Activated CD8-positive, alpha-beta memory T cell treated with anti-CD3 and anti-CD28 coated beads for 1 hour (primary cell): ENCODE data around the gene LRRC10B.

Experiments used
- DNase-seq, 2 donors: peaks; one replicate each; pipeline ENCODE4 v3.0.0-alpha.2; 2020; ENCODE audit warnings: low read depth in 1 of 2; ENCODE audit errors: extremely low read depth in 1 of 2

Gene LRRC10B

DNA sequence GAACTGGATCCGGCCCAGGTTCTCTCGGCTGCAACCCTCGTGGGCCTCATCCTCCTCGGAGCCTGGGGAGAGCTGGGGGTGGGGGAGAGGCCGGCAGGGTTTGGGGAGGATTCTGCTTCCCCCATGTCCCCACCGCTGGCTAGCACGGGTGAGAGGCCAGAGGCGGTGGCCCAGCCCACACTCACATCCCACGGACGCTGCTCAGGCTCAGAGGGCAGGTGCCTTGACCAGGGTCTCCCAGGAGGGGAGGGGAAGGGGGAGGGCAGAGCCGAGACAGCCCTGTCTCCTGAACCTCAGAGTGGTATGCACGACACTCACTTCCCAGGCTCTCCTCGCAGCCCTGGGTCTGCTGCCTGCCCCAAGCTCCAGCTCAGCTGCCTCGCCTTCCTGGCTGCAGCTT, 19.6 kb downstream of the LRRC10B start:
- DNase-seq: no peak

- DNase-seq: no peak
These were observed 21.1 kb downstream of the LRRC10B start for GRCh38 chr11:61529537-61530225.

GRCh38 chr11:61531044-61531443, 22.5 kb downstream of the LRRC10B start:
- no peak for DNase-seq

DNA sequence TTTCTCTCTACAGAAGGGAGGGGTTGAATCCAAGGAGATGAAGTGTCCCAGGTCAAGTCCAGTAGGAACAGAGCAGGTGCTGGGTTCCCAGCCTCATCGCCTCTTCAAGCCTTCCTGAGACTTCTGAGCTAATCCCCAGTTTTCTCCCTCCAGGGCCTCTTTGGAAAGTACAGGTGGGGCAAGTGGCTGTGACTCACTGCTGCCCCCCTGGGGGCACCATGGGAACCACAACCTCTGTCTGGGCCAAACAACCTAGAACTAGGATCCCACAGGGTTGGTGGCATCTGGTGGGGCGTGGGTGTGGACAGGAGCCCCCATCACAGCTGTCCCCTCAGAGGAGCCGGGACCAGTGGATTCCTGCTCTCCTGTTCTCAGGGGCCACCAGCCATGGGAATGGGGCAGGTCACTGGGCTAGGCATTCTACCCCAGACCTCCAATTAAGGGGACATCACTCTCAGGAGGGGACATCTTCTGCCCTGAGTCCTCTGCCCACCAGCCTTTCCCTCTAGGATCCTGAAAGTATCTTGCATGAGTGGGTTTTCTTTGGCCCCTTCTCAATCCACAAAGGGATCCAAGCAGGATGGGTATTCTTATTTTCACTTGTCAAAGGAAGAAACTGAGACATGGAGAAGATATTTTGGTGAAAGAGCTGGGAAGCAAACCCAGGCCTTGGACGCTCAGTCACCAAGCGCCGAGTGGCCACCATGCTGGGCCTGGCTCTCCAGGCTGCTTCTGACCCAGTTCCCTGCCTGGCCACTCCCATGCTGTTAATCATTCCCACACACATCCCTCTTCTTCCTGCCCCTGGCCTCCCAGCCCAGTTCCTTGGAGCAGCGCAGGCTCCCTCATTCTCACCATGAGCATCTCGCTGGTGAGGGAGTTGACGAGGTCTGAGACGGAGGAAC, 23.8 kb downstream of the LRRC10B start:
- peak in 1 of 2 donors; percentile 22 for DNase-seq

DNA sequence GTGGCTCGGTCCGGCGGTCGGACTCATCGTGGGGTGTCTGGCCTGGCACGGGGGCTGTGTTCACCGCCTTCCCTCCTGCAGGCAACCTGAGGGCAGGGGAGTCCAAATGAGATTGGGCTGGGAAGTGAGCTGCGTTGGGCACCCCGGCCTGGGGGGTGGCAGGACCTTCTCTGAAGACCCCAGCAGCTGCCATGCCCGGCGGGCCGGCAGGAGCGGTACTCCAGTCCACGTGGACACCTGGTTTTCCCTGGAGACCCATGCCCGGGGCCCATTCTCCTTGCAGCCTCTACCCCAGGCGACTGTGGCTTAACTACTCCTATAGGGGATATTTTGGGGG, 24.5 kb downstream of the LRRC10B start:
- DNase-seq: no peak

DNA sequence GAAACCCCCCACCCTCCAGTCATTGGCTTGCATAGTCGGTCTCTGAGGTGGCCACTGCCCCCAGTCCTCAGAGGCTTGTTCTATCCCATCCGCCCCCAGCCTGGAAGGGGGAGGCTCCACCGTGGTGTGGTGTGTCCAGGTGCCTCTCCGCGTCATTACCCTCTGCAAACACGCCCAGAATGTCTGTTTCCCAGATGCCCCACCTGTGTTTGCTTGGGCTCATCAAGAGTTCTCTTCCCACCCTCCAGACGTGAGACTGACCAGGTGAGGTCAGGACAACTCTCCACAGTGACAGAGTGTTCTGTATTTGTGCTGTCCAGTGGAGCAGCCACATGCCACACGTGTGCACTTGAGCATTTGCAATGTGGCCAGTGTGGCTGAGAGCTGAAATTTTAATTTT, 24.9 kb downstream of the LRRC10B start:
- DNase-seq: no peak

DNA sequence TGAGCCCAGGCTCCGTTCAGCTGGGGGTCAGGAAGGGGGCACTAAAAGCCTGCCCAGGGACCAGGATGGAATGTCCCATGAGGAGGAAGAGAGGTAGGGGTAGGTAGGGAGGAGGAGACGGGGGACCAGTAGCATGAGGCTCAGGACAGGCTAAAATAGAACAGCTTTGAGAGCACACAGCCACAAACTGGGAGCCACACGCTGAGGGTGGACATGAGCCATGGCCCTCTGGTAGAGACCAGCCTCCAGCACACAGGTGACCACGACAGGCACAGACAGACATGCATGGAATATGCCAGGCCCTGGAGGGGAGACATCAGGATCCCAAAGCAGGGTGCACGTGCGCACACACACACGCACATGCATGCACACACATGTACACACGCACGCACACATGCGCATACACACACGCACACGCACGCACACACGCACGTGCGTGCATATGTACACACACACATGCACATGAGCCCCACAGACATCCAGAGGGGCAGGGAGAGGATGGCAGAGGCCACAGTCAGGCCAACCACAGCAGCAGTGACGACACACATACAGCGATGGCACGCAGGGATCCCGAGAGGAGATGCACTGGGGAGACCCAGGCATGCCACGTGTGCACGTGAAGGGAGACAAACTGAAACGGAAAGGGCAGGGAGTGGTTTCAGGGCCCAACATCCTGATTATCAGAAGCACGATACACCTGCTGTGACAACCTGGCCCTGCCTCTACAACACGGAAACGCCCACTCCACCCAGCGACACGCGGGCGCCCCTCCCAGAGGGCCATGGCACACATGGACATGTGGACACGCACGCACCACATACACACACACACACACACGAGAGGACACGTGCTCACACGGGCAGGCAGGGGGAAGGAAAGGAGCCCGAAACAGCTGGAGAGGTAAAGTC, 25.7 kb downstream of the LRRC10B start:
- DNase-seq: no peak

- DNase-seq: no peak
These were observed 26.6 kb downstream of the LRRC10B start for GRCh38 chr11:61534933-61535839.

DNA sequence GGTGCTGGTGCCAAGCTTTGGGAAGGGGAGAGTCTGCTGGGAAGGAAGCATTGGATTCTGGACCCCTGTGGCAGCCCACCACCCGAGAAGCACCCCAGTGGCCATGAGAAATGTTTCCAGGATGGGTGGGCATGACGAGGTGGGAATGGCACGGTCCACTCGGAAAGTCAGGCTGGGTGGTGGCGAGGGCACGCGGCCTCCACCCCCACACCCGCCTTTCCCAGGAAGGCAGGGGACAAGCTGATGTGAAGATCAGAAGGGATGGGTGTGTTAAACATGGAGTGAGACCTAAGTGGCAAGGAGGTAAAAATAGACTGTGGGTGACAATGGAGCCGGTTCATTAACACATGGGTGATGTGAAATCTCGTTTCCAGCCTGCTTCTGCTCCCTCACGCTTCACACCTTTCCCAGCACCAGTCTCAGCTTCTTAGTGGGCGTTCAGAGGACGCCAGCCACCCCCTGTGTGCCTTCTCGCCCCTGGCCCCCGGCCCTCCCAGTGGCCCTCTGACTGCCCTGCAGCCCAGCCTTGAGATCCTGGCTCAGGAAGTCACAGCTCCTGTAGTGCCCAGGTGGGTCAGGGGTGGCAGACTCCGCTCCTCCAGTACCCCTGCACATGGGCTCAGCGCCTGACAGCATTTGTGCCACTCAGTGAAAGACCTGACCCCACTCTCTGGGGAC, 27.6 kb downstream of the LRRC10B start:
- no peak for DNase-seq

- no peak for DNase-seq
These were observed 28.2 kb downstream of the LRRC10B start for GRCh38 chr11:61536676-61537270.

DNA sequence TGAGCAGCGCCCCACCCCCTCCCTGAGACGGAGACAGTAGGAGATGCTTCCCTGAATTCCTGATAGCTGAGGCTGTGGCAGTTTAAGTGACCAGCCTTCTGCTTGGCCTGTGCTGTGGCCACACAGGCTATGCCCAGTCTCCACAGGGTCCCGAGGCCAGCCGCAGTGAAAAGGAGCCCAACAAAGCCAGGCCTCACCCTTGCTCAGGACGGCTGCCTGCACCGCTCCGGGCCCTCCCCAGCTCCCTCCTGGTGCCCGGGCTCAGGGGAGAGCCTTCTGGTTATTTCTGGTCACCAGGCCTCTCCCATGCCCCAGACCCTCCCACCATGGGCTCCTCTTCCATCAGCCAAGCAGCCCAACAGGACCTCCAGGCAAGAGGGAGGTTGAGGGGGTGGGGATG, 28.8 kb downstream of the LRRC10B start:
- no peak for DNase-seq

DNA sequence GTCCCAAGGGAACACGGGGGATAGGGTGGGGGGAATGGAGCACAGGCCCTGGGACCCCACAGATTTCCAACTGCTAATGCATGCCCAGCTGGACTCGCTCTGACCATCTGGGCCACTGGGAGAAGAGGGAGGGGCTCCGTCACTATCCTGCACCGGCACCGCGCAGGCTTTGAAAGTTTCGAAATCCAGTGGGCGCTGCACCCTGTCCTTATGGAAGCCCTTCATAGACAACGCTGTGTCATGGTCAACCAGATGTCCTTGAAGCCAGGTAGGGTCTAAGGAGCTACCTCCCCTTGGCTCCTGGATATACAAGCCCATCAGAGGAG, 30.1 kb downstream of the LRRC10B start:
- DNase-seq: no peak

DNA sequence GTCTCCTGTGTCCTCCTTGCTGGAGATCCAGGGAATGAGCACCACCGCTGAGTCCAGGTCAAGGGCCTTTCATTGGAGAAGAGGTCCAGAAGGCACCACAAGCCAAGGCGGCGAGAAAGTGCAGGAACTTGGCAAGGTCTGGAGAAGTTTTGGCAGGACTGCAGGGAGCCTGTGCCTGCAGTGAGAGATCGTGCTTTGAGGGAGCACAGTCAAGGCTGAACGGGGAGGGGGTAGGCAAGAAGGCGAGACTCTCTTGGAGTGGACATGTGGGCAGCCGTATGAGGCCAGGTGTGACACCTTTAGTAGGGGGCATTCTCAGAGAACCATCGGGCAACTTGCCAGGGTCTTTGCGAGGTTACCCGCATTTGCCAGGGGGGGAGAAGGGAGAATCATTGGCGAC, 30.5 kb downstream of the LRRC10B start:
- DNase-seq: no peak

DNA sequence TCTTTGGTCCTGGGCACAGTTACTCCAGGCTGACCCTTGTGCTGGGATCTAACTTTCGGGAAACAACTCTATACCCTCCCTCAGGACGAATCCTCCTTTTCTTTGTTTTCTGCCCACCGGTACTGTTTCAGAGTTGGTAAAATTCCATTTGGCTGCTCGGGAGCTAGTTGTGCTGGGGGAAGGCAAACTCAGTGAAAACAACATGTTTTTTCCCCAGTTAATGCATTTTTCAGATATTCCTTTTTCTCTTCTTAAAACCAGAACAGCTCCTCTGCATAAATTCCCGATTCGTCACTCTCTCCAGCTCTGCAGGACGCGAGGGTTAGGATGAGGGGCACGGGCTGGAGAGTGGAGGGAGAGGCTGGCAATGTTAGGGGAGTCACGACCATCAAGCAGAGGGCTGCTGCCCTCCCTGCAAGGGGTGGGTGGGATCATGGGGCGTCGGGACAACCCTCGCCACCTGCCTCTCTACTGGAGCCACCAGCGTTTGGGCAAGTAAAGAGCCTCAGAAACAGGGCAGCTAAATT, 31.3 kb downstream of the LRRC10B start:
- DNase-seq: no peak

DNA sequence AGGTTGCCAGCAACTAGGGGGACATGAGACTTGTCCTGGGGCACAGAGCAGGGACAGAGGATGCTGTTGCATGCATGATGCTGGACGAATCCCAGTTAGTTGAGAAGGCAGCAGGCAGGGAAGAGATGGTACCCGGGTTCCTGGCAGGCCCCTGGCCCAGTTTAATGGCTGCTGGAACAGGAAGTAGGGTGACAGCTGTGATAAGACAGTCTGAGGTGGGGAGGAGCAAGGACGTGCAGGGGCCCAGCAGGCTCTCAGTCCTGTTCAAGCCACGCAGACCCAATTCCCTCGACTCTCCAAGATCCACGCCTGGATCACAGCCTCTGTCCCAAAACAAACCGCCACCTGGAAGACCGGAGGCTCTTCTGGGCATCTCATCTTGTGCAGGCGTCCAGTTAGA, 32.0 kb downstream of the LRRC10B start:
- no peak for DNase-seq

GRCh38 chr11:61541598-61541997, 33.0 kb downstream of the LRRC10B start:
- DNase-seq: no peak

DNA sequence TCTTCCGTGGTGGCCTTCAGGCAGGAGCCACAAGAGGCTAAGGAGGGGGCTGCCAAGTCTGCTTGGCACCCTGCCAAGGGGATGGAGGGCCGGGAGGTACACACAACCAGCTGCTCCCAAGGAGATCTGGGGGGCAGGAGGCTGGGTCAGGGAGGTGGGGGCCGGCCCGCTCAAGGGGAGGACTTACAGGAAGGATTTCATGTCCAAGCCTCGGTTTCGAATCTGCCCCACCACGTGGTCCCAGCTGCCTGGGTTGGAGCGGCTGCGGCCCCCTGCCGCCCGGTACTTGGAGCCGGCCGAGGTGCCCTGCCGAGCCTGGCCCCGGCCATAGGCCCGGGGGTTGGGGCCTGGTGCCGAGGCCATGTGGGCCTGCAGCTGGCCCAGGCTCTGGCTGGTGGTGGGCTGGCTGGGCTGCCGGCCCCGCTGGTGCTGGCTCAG, 33.5 kb downstream of the LRRC10B start:
- DNase-seq: no peak

- DNase-seq: no peak
These were observed 34.2 kb downstream of the LRRC10B start for GRCh38 chr11:61542705-61543104.

DNA sequence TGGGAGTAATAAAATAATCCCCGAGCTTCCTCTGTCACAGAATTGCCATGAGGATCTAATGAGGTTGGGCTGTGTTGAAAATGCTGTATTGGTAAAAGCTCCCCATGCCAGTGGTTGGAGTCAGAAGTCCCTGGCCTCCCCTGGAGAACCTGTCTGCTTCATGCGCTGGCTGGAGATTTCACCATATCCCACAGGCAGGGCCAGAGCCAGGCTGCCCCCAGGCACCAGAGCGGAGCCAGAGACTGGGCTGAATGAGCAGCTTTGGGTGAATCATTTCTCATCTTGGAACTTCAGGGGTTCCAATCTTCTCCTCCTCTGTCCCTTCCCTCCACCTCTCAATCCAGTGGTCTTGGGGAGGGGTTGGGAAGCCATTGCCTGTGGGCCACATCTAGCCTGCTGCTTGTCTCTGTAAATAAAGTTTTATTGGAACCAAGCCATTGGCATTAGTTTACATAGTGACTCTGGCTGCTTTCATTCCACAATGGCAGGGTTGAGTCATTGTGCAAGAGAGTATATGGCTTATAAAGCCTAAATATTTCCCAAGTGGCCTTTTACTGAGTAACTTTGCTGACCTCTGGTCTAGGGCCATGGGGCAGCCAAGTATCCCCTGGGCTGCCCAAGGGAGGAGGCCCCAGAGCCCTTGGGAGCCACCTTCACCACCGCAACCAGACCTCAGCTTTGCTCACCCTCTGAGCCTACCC, 35.2 kb downstream of the LRRC10B start:
- DNase-seq: no peak
